HepG2 (cell line): Measurements from ENCODE around the gene NFILZ. TPM values are rescaled to one million over a fixed set of nuclear protein-coding genes. Genes with fewer than 3 reads are reported as not detected.

ENCODE experiments used
- ATAC-seq: fragments of 200-7000 bp; cut with Tn5 transposase; 3 replicates; pipeline ENCODE4 v1.9.1; 2020; ENCODE audit warnings: mild to moderate bottlenecking, moderate library complexity
- BruUV-seq: library from RNA; stranded (reverse); fragments of 400-500 nt; replicated peaks from 2 replicates; lab custom pipeline; 2021; lab: Mats Ljungman, UMichigan
- CTCF ChIA-PET: fragments of 300-600 bp; formaldehyde crosslinking; extraction: SDS; loops from one replicate; lab custom pipeline; 2021; ENCODE audit warnings: low total read pairs, inconsistent platforms, low intra/inter-chr PET ratio; lab: Yijun Ruan, JAX
- POLR2A ChIA-PET: fragments of 350-600 bp; sonication (Branson Sonifier 250); formaldehyde crosslinking; loops from one replicate; lab custom pipeline; 2020; ENCODE audit warnings: antibody characterized with exemption, inconsistent platforms; lab: Yijun Ruan, JAX
- DNase-seq: peaks from one replicate; pipeline ENCODE4 v3.0.0-alpha.2; 2015; ENCODE audit warnings: low spot score
- FAIRE-seq: peaks from 3 replicates; lab custom pipeline; 2011; peaks lifted over from hg19 to GRCh38; lab: Jason Lieb, UNC
- H2AFZ ChIP-seq: one replicate; pipeline ENCODE4 v1.6.1; 2011; ENCODE audit warnings: low read length, inconsistent platforms
- H3K27ac ChIP-seq: fragments of 300-600 bp; 3 replicates; pipeline ENCODE4 v1.8.0; 2011; ENCODE audit warnings: mixed run types, mild to moderate bottlenecking, mixed read lengths, low read length, inconsistent platforms; ENCODE audit not compliant: insufficient read depth; ENCODE audit errors: extremely low read length
- H3K27me3 ChIP-seq, 2 experiments: fragments of 200-600 bp in 1 of 2; 2 replicates in 1 of 2; 3 replicates in 1 of 2; pipeline versions ENCODE4 v1.6.0 to v1.8.0; 2011; ENCODE audit warnings: low read length in 2 of 2, mild to moderate bottlenecking in 2 of 2, moderate library complexity in 2 of 2, inconsistent platforms in 1 of 2; ENCODE audit not compliant: insufficient read depth in 2 of 2, control insufficient read depth in 1 of 2
- H3K36me3 ChIP-seq, 2 experiments: fragments of 200-600 bp in 1 of 2; replicated peaks in 1 of 2; 2 replicates in 1 of 2; 3 replicates in 1 of 2; pipeline versions ENCODE4 v1.5.1 to v1.8.0; 2011; ENCODE audit warnings: low read length in 2 of 2, inconsistent platforms in 1 of 2; ENCODE audit not compliant: insufficient read depth in 2 of 2, control insufficient read depth in 1 of 2
- H3K4me1 ChIP-seq: 2 replicates; pipeline ENCODE4 v1.5.1; 2012; ENCODE audit warnings: low read length, inconsistent platforms; ENCODE audit not compliant: insufficient read depth
- H3K4me2 ChIP-seq: 2 replicates; pipeline ENCODE4 v1.6.0; 2011; ENCODE audit warnings: low read depth, low read length, inconsistent platforms
- H3K4me3 ChIP-seq, 3 experiments: fragments of 200-600 bp in 1 of 3; sonication (generic), shearing (Covaris generic) in 1 of 3; replicated peaks in 1 of 3; 2 replicates each; pipeline ENCODE4 v1.5.1; 2011 to 2016; ENCODE audit warnings: low read length in 3 of 3, inconsistent platforms in 2 of 3, low read depth in 2 of 3, mild to moderate bottlenecking in 2 of 3, control low read depth in 1 of 3, mixed read lengths in 1 of 3; ENCODE audit not compliant: insufficient read depth in 1 of 3
- H3K79me2 ChIP-seq: one replicate; pipeline ENCODE4 v1.6.1; 2011; ENCODE audit warnings: low read length, inconsistent platforms; ENCODE audit not compliant: insufficient read depth
- H3K9ac ChIP-seq: 2 replicates; pipeline ENCODE4 v1.6.0; 2011; ENCODE audit warnings: mild to moderate bottlenecking, low read depth, low read length, inconsistent platforms; ENCODE audit not compliant: insufficient read depth
- H3K9me3 ChIP-seq: 2 replicates; pipeline ENCODE4 v1.5.1; 2012; ENCODE audit warnings: mild to moderate bottlenecking, low read length
- H4K20me1 ChIP-seq: 2 replicates; pipeline ENCODE4 v1.6.0; 2011; ENCODE audit warnings: inconsistent platforms, mild to moderate bottlenecking, low read length, moderate library complexity; ENCODE audit not compliant: insufficient read depth
- ASH2L ChIP-seq: fragments of 300-600, 200-600 bp; sonication (generic); IDR thresholded peaks from 2 replicates; pipeline ENCODE4 v1.7.0; 2017; ENCODE audit warnings: low read depth, mild to moderate bottlenecking, moderate library complexity, mixed read lengths, low read length; ENCODE audit not compliant: insufficient read length
- HMG20B ChIP-seq: conservative IDR thresholded peaks from 2 replicates; pipeline ENCODE4 v1.6.1; 2016; ENCODE audit warnings: missing genetic modification reagents, missing compliant biosample characterization
- KDM5B ChIP-seq: sonication (generic); formaldehyde crosslinking; IDR thresholded peaks from 2 replicates; pipeline ENCODE4 v1.4.0; 2020; ENCODE audit warnings: missing genetic modification reagents, mild to moderate bottlenecking, borderline replicate concordance
- MYNN ChIP-seq: sonication (generic); formaldehyde crosslinking; IDR thresholded peaks from 2 replicates; pipeline ENCODE4 v1.4.0; 2020; ENCODE audit warnings: mild to moderate bottlenecking, low read depth, missing genetic modification reagents
- NFATC3 ChIP-seq: sonication (generic); formaldehyde crosslinking; IDR thresholded peaks from 2 replicates; pipeline ENCODE4 v1.5.1; 2020; ENCODE audit warnings: mild to moderate bottlenecking, missing genetic modification reagents
- REL ChIP-seq: sonication (generic); formaldehyde crosslinking; conservative IDR thresholded peaks from 2 replicates; pipeline ENCODE4 v1.8.0; 2022; ENCODE audit warnings: mild to moderate bottlenecking, missing genetic modification reagents, moderate library complexity
- SCMH1 ChIP-seq: sonication (generic); formaldehyde crosslinking; IDR thresholded peaks from 2 replicates; pipeline ENCODE4 v1.9.0; 2021; ENCODE audit warnings: missing genetic modification reagents, mild to moderate bottlenecking, borderline replicate concordance
- STAG1 ChIP-seq: sonication (generic); formaldehyde crosslinking; IDR thresholded peaks from 2 replicates; pipeline ENCODE4 v1.4.0; 2020; ENCODE audit warnings: missing genetic modification reagents
- ZNF263 ChIP-seq: sonication (generic); formaldehyde crosslinking; IDR thresholded peaks from 2 replicates; pipeline ENCODE4 v1.4.0; 2020; ENCODE audit warnings: missing genetic modification reagents
- ZNF33B ChIP-seq: sonication (generic); formaldehyde crosslinking; IDR thresholded peaks from 2 replicates; pipeline ENCODE4 v1.5.1; 2020; ENCODE audit warnings: mild to moderate bottlenecking, missing genetic modification reagents
- ZNF468 ChIP-seq: sonication (generic); formaldehyde crosslinking; IDR thresholded peaks from 2 replicates; pipeline ENCODE4 v1.8.0; 2022; ENCODE audit warnings: mild to moderate bottlenecking, moderate library complexity, missing genetic modification reagents
- ZNF512B ChIP-seq: sonication (generic); formaldehyde crosslinking; IDR thresholded peaks from 2 replicates; pipeline ENCODE4 v1.5.1; 2020; ENCODE audit warnings: missing genetic modification reagents, mild to moderate bottlenecking, borderline replicate concordance
- ZNF562 ChIP-seq: sonication (generic); formaldehyde crosslinking; IDR thresholded peaks from 2 replicates; pipeline ENCODE4 v1.8.0; 2022; ENCODE audit warnings: missing genetic modification reagents, borderline replicate concordance
- WGBS: methylation state at CpG from one replicate; pipeline ENCODE4 v1.1.6; 2017; ENCODE audit warnings: low lambda C conversion rate; 5-methylcytosine and 5-hydroxymethylcytosine counted together
- in situ Hi-C: cut with HindIII; loops from 2 replicates; pipeline ENCODE4 v1.10.0; 2017; ENCODE audit warnings: low pct_unique_long_range_greater_than_20kb; ENCODE audit not compliant: extremely low pct_ligation_motif_present
- intact Hi-C: fragments of 100-400 bp; cut with micrococcal nuclease; formaldehyde crosslinking; loops from one replicate; pipeline ENCODE4 v1.10.0; 2022; ENCODE audit not compliant: unreplicated experiment
- polyA plus RNA-seq, 8 experiments: library from polyadenylated mRNA; depleted of rRNA in 3 of 8; stranded (reverse) in 7 of 8; unstranded in 1 of 8; fragments of >200 nt; fragmentation: Illumina TruSeq in 4 of 8; extraction: Trizol in 4 of 8; gene quantifications; 2 replicates each; pipeline versions ENCODE4 v1.2.1 to v1.2.3, GENCODE V29; 2011 to 2016; ENCODE audit warnings: low read depth in 4 of 8, missing spikeins in 1 of 8, mixed read lengths in 1 of 8; ENCODE audit not compliant: insufficient read depth in 1 of 8
- total RNA-seq, 5 experiments: library from RNA; depleted of rRNA; stranded (reverse); fragments of >200 nt; fragmentation: Illumina TruSeq; extraction: Trizol; gene quantifications; 2 replicates each; pipeline ENCODE4 v1.2.3, GENCODE V29; 2016; ENCODE audit warnings: low read depth in 1 of 5

The NFILZ gene
- total and polyA plus RNA-seq, 2 of the 13 experiments (the other 11 are each of a cell fraction or from before 2014, with no cell fraction given): not detected

- TF ChIP-seq KDM5B (CRISPR knock-in tag) (no peak), ZNF263 (CRISPR knock-in tag) (peak; percentile 100), STAG1 (CRISPR knock-in tag) (peak; percentile 54)
Observed at GRCh38 chr19:8585894-8586750, 44.3 kb upstream of the NFILZ start (continued).

GRCh38 chr19:8589177-8589714 lies 41.2 kb upstream of the NFILZ start:
- ChIA-PET CTCF (no interaction called here), POLR2A (no interaction called here)
- H2AFZ ChIP-seq: no peak overlapping the region
- intact Hi-C loops: no loop called here
- H3K4me1 ChIP-seq: no peaks in the 10 kb centered on the region
- WGBS: 73% methylated on average over 11 of the region's 32 CpGs
- ATAC-seq (no peak), DNase-seq (no peak), FAIRE-seq (no peak)
- H4K20me1 ChIP-seq: no peaks in the 10 kb centered on the region
- H3K79me2 ChIP-seq: no peaks in the 10 kb centered on the region
- no peak overlapping the region for H3K27ac ChIP-seq
- peaks cover 11% of the 10 kb centered on the region for H3K9me3 ChIP-seq
- H3K4me3 ChIP-seq: no peak overlapping the region
- H3K27me3 ChIP-seq: peaks cover 2 to 3% of the 10 kb centered on the region in 2 experiments; a peak in 1 of 5 replicates
- in situ Hi-C loops: no loop called here
- H3K36me3 ChIP-seq: no peaks in the 10 kb centered on the region
- no TSS peak for BruUV-seq
- no peak overlapping the region for H3K4me2 ChIP-seq
- TF ChIP-seq ASH2L (no peak), SCMH1 (CRISPR knock-in tag) (no peak), ZNF512B (CRISPR knock-in tag) (no peak), HMG20B (CRISPR knock-in tag) (no peak), ZNF33B (CRISPR knock-in tag) (no peak), MYNN (CRISPR knock-in tag) (no peak), ZNF562 (no peak), NFATC3 (CRISPR knock-in tag) (no peak), ZNF468 (no peak), REL (CRISPR knock-in tag) (no peak)
- no peak overlapping the region for H3K9ac ChIP-seq
